Measurements from ENCODE around the gene ANKRD11. TPM values are rescaled to one million over a fixed set of nuclear protein-coding genes. Genes with fewer than 3 reads are reported as not detected.

ANKRD11 gene
- total RNA-seq, 1 donor from 2014 or later, result 165 TPM

DNA sequence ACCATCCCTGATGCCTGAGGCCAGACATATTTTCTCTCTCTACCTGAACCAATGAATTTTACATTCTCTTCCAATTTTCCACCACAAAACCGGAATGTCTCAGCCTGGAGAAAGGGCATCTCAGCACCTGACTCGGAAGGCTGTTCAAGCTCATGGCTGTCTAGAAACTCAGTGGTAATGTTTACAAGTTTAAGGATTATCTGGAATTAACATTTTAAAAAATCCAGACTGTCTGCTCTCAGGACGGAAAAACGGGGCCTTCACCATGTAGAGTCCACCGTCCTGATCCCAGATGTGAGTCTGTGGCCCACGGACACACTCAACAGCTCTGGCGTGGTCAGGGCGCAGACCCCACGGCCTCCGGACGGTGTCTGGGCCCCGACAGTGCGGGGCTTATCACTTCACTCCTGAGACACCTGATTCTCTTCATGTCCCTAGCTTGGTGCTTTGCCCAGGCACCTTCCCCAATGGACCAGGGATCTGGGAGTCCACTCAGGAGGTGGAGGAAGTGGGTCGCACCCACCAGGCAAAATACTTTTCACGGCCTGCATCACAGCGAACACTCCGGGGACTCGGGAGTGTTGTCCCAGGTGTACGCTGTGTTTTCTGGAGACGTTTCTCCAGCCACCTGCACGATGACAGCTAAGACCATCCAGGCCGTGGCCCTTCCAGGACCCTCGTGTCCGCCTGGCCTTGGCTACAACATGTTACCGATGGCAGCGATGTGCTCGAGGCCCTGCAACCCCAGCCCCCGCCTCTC lies 171.3 kb downstream of the ANKRD11 start:
- H3K9me3 Mint-ChIP-seq (ENCODE audit: unreplicated experiment), result no peaks in the 10 kb centered on the region
- peaks cover 85% of the 10 kb centered on the region for H3K4me1 Mint-ChIP-seq (ENCODE audit: unreplicated experiment)
- no peak for TF ChIP-seq CTCF (IDR thresholded peaks at IDR 0.05; ENCODE audit: unreplicated experiment)
- H3K27ac Mint-ChIP-seq (ENCODE audit: unreplicated experiment), result peak overlapping the region; percentile 52
- peak overlapping the region; percentile 52 for H3K4me3 Mint-ChIP-seq (ENCODE audit: unreplicated experiment)
- peaks cover 45% of the 10 kb centered on the region for H3K36me3 Mint-ChIP-seq (ENCODE audit: low read depth, unreplicated experiment)
- H3K27me3 Mint-ChIP-seq (ENCODE audit: unreplicated experiment), result peaks cover 56% of the 10 kb centered on the region
- DNase-seq (ENCODE audit: low spot score), result no peak

DNA sequence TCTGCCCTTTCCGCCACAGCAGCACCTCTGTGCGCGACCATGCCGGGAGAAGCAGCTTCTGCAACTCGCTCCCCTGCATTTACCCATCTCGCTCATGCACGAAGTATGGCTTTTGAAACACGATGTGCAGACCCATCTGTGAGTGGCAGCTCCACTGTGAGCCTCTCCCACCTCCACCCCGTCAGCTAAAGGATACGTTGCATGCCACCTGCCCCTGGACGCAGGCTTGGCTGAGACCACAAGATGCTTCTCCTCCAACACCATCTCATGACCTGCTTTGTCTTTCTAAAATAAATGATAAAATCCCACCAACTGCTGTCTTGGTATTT lies 172.0 kb downstream of the ANKRD11 start:
- DNase-seq (ENCODE audit: low spot score), result no peak
- H3K4me1 Mint-ChIP-seq (ENCODE audit: unreplicated experiment), result peaks cover 85% of the 10 kb centered on the region
- no peaks in the 10 kb centered on the region for H3K9me3 Mint-ChIP-seq (ENCODE audit: unreplicated experiment)
- H3K4me3 Mint-ChIP-seq (ENCODE audit: unreplicated experiment), result peak overlapping the region; percentile 52
- peaks cover 44% of the 10 kb centered on the region for H3K36me3 Mint-ChIP-seq (ENCODE audit: low read depth, unreplicated experiment)
- H3K27me3 Mint-ChIP-seq (ENCODE audit: unreplicated experiment), result peaks cover 53% of the 10 kb centered on the region
- peak overlapping the region; percentile 52 for H3K27ac Mint-ChIP-seq (ENCODE audit: unreplicated experiment)
- TF ChIP-seq CTCF (IDR thresholded peaks at IDR 0.05; ENCODE audit: unreplicated experiment), result no peak

GRCh38 chr16:89317729-89318429 lies 172.5 kb downstream of the ANKRD11 start:
- peak overlapping the region; percentile 21 for H3K27ac Mint-ChIP-seq (ENCODE audit: unreplicated experiment)
- no peaks in the 10 kb centered on the region for H3K9me3 Mint-ChIP-seq (ENCODE audit: unreplicated experiment)
- H3K4me3 Mint-ChIP-seq (ENCODE audit: unreplicated experiment), result peak overlapping the region; percentile 52
- peaks cover 48% of the 10 kb centered on the region for H3K36me3 Mint-ChIP-seq (ENCODE audit: low read depth, unreplicated experiment)
- DNase-seq (ENCODE audit: low spot score), result no peak
- peaks cover 55% of the 10 kb centered on the region for H3K27me3 Mint-ChIP-seq (ENCODE audit: unreplicated experiment)
- H3K4me1 Mint-ChIP-seq (ENCODE audit: unreplicated experiment), result peaks cover 84% of the 10 kb centered on the region
- TF ChIP-seq CTCF (IDR thresholded peaks at IDR 0.05; ENCODE audit: unreplicated experiment), result no peak

DNA sequence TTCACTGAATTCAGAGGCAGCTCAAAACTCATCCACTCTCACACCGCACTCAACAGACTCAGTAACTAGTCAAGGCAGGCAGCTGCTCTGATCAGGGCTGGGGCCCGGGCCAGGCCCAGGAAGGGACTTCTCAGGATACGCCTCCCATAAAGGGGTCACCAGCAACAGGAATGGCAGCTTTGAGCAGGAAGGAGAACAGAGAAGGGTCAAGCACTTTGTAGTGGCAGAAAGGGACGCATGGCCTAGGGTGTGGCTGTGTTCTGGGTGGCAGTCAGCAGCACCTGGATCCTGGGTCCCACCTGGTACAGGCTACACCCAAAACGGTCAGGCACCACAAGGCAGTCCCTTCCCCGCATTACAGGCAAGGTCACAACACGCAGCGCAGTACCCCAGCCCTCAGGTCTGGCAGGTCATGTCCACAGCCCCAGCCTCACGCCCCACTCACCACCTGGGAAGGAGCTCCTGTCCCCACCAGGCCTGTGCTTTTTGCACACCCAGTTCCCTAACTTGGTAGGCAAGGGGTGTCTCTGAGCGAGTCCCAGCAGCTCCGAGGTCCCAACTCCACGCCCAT lies 173.2 kb downstream of the ANKRD11 start:
- H3K27me3 Mint-ChIP-seq (ENCODE audit: unreplicated experiment), result peaks cover 54% of the 10 kb centered on the region
- no peak for DNase-seq (ENCODE audit: low spot score)
- peaks cover 47% of the 10 kb centered on the region for H3K36me3 Mint-ChIP-seq (ENCODE audit: low read depth, unreplicated experiment)
- peak overlapping the region; percentile 89 for H3K27ac Mint-ChIP-seq (ENCODE audit: unreplicated experiment)
- H3K4me1 Mint-ChIP-seq (ENCODE audit: unreplicated experiment), result peaks cover 77% of the 10 kb centered on the region
- H3K4me3 Mint-ChIP-seq (ENCODE audit: unreplicated experiment), result peak overlapping the region; percentile 69
- TF ChIP-seq CTCF (IDR thresholded peaks at IDR 0.05; ENCODE audit: unreplicated experiment), result no peak
- H3K9me3 Mint-ChIP-seq (ENCODE audit: unreplicated experiment), result no peaks in the 10 kb centered on the region

DNA sequence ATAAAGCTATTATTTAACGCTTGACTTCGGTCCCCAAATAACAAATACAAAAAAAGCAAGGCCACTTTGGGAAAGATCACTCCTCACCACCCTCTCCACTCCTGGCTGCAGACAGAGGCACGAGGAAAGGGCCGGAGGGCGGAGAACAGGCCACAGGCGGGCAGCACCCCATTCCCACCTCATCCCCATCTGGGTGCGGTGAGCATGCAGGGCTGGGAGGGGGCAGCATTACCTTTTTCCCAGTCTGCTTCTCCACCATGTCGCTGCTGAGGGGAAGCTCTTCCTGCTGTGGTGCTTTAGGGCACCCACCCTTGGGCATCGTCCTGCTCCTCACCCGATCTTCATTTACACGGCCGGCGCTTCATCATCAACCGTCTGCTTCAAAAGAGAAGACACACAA lies 173.7 kb downstream of the ANKRD11 start:
- Mint-ChIP-seq H3K27ac (ENCODE audit: unreplicated experiment) (peak overlapping the region; percentile 89), H3K9me3 (ENCODE audit: unreplicated experiment) (no peaks in the 10 kb centered on the region), H3K4me3 (ENCODE audit: unreplicated experiment) (peak overlapping the region; percentile 78), H3K27me3 (ENCODE audit: unreplicated experiment) (peaks cover 54% of the 10 kb centered on the region), H3K4me1 (ENCODE audit: unreplicated experiment) (peaks cover 72% of the 10 kb centered on the region), H3K36me3 (ENCODE audit: low read depth, unreplicated experiment) (peaks cover 47% of the 10 kb centered on the region)
- no peak for TF ChIP-seq CTCF (IDR thresholded peaks at IDR 0.05; ENCODE audit: unreplicated experiment)
- DNase-seq (ENCODE audit: low spot score), result no peak
